Smooth muscle cell (in vitro differentiated cells): Measurements from ENCODE around the gene NAA60. TPM values are rescaled to one million over a fixed set of nuclear protein-coding genes. Genes with fewer than 3 reads are reported as not detected.

ENCODE experiments used
- DNase-seq: peaks from one replicate; lab custom pipeline; 2025; ENCODE audit not compliant: unreplicated experiment; lab: John Stamatoyannopoulos, UW
- H2AFZ ChIP-seq: fragments of 200-600 bp; sonication (generic); 2 replicates; pipeline ENCODE4 v1.6.0; 2016; ENCODE audit warnings: antibody characterized with exemption, low read depth, mild to moderate bottlenecking
- H3F3A ChIP-seq: fragments of 200-600 bp; sonication (generic); 2 replicates; pipeline ENCODE4 v1.6.0; 2017; ENCODE audit warnings: antibody characterized with exemption, low read depth
- H3K27ac ChIP-seq: fragments of 200-600 bp; sonication (generic); 2 replicates; pipeline ENCODE4 v1.5.1; 2016; ENCODE audit warnings: low read depth, mild to moderate bottlenecking
- H3K27me3 ChIP-seq: fragments of 200-600 bp; sonication (generic); 2 replicates; pipeline ENCODE4 v1.6.1; 2016; ENCODE audit warnings: low read depth, mild to moderate bottlenecking
- H3K36me3 ChIP-seq: fragments of 200-600 bp; sonication (generic); 2 replicates; pipeline ENCODE4 v1.5.1; 2016; ENCODE audit warnings: low read depth
- H3K4me1 ChIP-seq: fragments of 200-600 bp; sonication (generic); 2 replicates; pipeline ENCODE4 v1.5.1; 2016; ENCODE audit warnings: low read depth
- H3K4me2 ChIP-seq: fragments of 200-600 bp; sonication (generic); 2 replicates; pipeline ENCODE4 v1.6.0; 2016; ENCODE audit warnings: mild to moderate bottlenecking
- H3K4me3 ChIP-seq: fragments of 200-600 bp; sonication (generic); 2 replicates; pipeline ENCODE4 v1.5.1; 2016; ENCODE audit warnings: mild to moderate bottlenecking
- H3K79me2 ChIP-seq: fragments of 200-600 bp; sonication (generic); 2 replicates; pipeline ENCODE4 v1.6.0; 2016; ENCODE audit warnings: low read depth, mild to moderate bottlenecking
- H3K9ac ChIP-seq: fragments of 200-600 bp; sonication (generic); 2 replicates; pipeline ENCODE4 v1.6.0; 2016; ENCODE audit warnings: low read depth
- H3K9me3 ChIP-seq: fragments of 200-600 bp; sonication (generic); replicated peaks from 2 replicates; pipeline ENCODE4 v1.5.1; 2016; ENCODE audit warnings: low read depth
- H4K20me1 ChIP-seq: fragments of 200-600 bp; sonication (generic); 2 replicates; pipeline ENCODE4 v1.6.0; 2016; ENCODE audit warnings: low read depth
- CTCF ChIP-seq: fragments of 200-600 bp; sonication (generic); IDR thresholded peaks from 2 replicates; pipeline ENCODE4 v1.5.1; 2017; ENCODE audit warnings: borderline replicate concordance, mild to moderate bottlenecking, antibody characterized with exemption; ENCODE audit not compliant: insufficient read depth, poor library complexity, severe bottlenecking
- WGBS: methylation state at CpG from one replicate; pipeline ENCODE4 v1.1.7; 2016; ENCODE audit warnings: low lambda C conversion rate; 5-methylcytosine and 5-hydroxymethylcytosine counted together
- polyA plus RNA-seq: library from polyadenylated mRNA; unstranded; fragments of >200 nt; fragmentation: Nextera tagmentation; extraction: Ambion mirVana; gene quantifications from 2 replicates; pipeline ENCODE4 v1.2.1, GENCODE V29; 2016
- total RNA-seq: library from RNA; depleted of rRNA; stranded (reverse); fragments of >200 nt; gene quantifications from 2 replicates; pipeline ENCODE4 v1.2.3, GENCODE V29; 2014

NAA60 gene
- total and polyA plus RNA-seq, 2 experiments from 2014 or later: 42.6 to 54.1 TPM

DNA sequence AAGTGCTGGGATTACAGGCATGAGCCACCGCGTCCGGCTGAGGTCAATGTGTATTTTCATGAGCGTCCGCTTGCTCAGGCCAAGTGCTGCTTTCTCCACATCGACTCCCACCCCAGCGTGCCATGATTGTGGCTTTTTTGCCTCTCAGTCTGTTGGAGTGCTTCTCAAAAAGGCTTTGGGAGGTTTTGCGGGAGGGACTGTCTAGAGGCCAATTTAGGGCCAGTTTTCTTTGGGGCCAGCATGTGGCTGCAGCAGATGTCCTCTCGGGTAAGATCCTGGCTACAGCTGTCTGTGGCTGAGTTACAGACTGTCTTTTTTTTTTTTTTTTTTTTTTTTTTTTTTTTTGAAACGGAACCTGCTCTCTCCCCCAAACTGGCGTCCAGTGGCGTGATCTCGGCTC lies 45.3 kb downstream of the NAA60 start:
- H3K27ac ChIP-seq: no peak overlapping the region
- H3K27me3 ChIP-seq: no peaks in the 10 kb centered on the region
- no peaks in the 10 kb centered on the region for H3K4me1 ChIP-seq
- peaks cover 17% of the 10 kb centered on the region for H4K20me1 ChIP-seq
- 73% methylated on average over 9 of the region's 13 CpGs for WGBS
- no peak overlapping the region for H3K9ac ChIP-seq
- no peak for TF ChIP-seq CTCF
- no peak overlapping the region for H3K4me3 ChIP-seq
- H2AFZ ChIP-seq: no peak overlapping the region
- no peaks in the 10 kb centered on the region for H3F3A ChIP-seq
- no peaks in the 10 kb centered on the region for H3K79me2 ChIP-seq
- H3K4me2 ChIP-seq: no peak overlapping the region
- no peak for DNase-seq
- no peaks in the 10 kb centered on the region for H3K9me3 ChIP-seq
- no peaks in the 10 kb centered on the region for H3K36me3 ChIP-seq

GRCh38 chr16:3490911-3491629 lies 47.6 kb downstream of the NAA60 start:
- Histone ChIP-seq H4K20me1 (peaks cover 10% of the 10 kb centered on the region), H3K9ac (no peak overlapping the region), H3K27me3 (no peaks in the 10 kb centered on the region), H3F3A (no peaks in the 10 kb centered on the region), H2AFZ (no peak overlapping the region), H3K36me3 (no peaks in the 10 kb centered on the region), H3K4me1 (no peaks in the 10 kb centered on the region), H3K4me2 (no peak overlapping the region), H3K79me2 (no peaks in the 10 kb centered on the region), H3K27ac (no peak overlapping the region), H3K9me3 (no peaks in the 10 kb centered on the region), H3K4me3 (no peak overlapping the region)
- no peak for DNase-seq
- no peak for TF ChIP-seq CTCF
- 85% methylated on average over 17 of the region's 17 CpGs for WGBS

DNA sequence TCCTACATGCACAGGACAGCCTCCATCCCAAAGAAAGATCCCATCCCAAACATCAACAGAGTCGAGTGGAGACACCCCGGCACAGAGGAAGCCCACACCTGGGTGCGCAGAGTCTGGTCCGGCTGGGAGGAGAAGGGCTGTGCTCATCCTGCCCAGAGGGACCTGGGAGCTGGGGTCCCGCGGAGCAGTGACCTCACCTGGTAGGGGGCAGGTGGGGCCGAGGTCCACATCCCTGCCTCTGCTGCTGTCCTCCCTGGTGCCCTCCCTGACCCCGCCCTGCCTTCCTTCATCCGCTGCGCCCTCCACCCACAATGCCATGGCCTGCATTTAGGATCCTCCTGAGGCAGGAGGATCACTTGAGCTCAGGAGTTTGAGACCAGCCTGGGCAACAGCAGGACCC lies 48.9 kb downstream of the NAA60 start:
- Histone ChIP-seq H3K9ac (no peak overlapping the region), H3K79me2 (no peaks in the 10 kb centered on the region), H3K9me3 (no peaks in the 10 kb centered on the region), H3K4me3 (no peak overlapping the region), H2AFZ (no peak overlapping the region), H3K27ac (no peak overlapping the region), H3K27me3 (no peaks in the 10 kb centered on the region), H4K20me1 (peaks cover 8% of the 10 kb centered on the region), H3F3A (no peaks in the 10 kb centered on the region), H3K36me3 (no peaks in the 10 kb centered on the region), H3K4me1 (no peaks in the 10 kb centered on the region), H3K4me2 (no peak overlapping the region)
- 98% methylated on average over 10 of the region's 10 CpGs for WGBS
- no peak for TF ChIP-seq CTCF
- no peak for DNase-seq
